ENCODE measurements around the gene RPL13.
A peak's percentile ranks its signal among the peaks of the same experiment; 100 is the strongest.

Gene RPL13

GRCh38 chr16:89560378-89561141 is at the start of gene RPL13:
Gene RPL13, plus strand, starts transcription at chr16:89560682. Its CDS starts 278 bp downstream, at chr16:89560960.
- DNase-seq (ENCODE audit: low read depth) = peak; percentile 87

- no peak for DNase-seq (ENCODE audit: low read depth)
Measured at GRCh38 chr16:89511374-89511773, 49.1 kb upstream of the RPL13 start.

GRCh38 chr16:89512453-89512852 is 48.0 kb upstream of the RPL13 start:
- no peak for DNase-seq (ENCODE audit: low read depth)

GRCh38 chr16:89517128-89517527 is 43.4 kb upstream of the RPL13 start:
- DNase-seq (ENCODE audit: low read depth) = no peak

- DNase-seq (ENCODE audit: low read depth) = no peak
Measured at GRCh38 chr16:89519881-89520280, 40.6 kb upstream of the RPL13 start.

- no peak for DNase-seq (ENCODE audit: low read depth)
Measured at GRCh38 chr16:89522287-89522686, 38.2 kb upstream of the RPL13 start.

- DNase-seq (ENCODE audit: low read depth) = no peak
Measured at GRCh38 chr16:89523680-89524344, 36.7 kb upstream of the RPL13 start.

GRCh38 chr16:89525146-89525913 is 35.2 kb upstream of the RPL13 start:
- DNase-seq (ENCODE audit: low read depth) = no peak

GRCh38 chr16:89529097-89529496 is 31.4 kb upstream of the RPL13 start:
- DNase-seq (ENCODE audit: low read depth) = no peak

GRCh38 chr16:89530401-89531381 is 29.8 kb upstream of the RPL13 start:
- DNase-seq (ENCODE audit: low read depth) = no peak

- DNase-seq (ENCODE audit: low read depth) = no peak
Measured at GRCh38 chr16:89531821-89532526, 28.5 kb upstream of the RPL13 start.

- DNase-seq (ENCODE audit: low read depth) = peak; percentile 19
Measured at GRCh38 chr16:89534252-89534756, 26.2 kb upstream of the RPL13 start.

- no peak for DNase-seq (ENCODE audit: low read depth)
Measured at GRCh38 chr16:89536371-89536770, 24.1 kb upstream of the RPL13 start.

- DNase-seq (ENCODE audit: low read depth) = no peak
Measured at GRCh38 chr16:89536886-89537548, 23.5 kb upstream of the RPL13 start.

GRCh38 chr16:89537549-89537925 is 22.9 kb upstream of the RPL13 start:
- DNase-seq (ENCODE audit: low read depth) = no peak

- DNase-seq (ENCODE audit: low read depth) = no peak
Measured at GRCh38 chr16:89538286-89538685, 22.2 kb upstream of the RPL13 start.

- no peak for DNase-seq (ENCODE audit: low read depth)
Measured at GRCh38 chr16:89540557-89540956, 19.9 kb upstream of the RPL13 start.

- no peak for DNase-seq (ENCODE audit: low read depth)
Measured at GRCh38 chr16:89541792-89542191, 18.7 kb upstream of the RPL13 start.

GRCh38 chr16:89544113-89544512 is 16.4 kb upstream of the RPL13 start:
- no peak for DNase-seq (ENCODE audit: low read depth)

- no peak for DNase-seq (ENCODE audit: low read depth)
Measured at GRCh38 chr16:89544713-89545043, 15.8 kb upstream of the RPL13 start.
